HG02884 (cell line): ENCODE data around the gene CCDC179.

Experiments used
- ATAC-seq: cut with Tn5 transposase; IDR thresholded peaks from one replicate; pipeline ENCODE4 v1.9.1; 2021; ENCODE audit warnings: mild to moderate bottlenecking, moderate library complexity; ENCODE audit not compliant: unreplicated experiment

CCDC179 gene

GRCh38 chr11:22860241-22860640 lies at the start of gene CCDC179:
CCDC179 (minus strand) TSS chr11:22860474; CDS start chr11:22860421, 53 bp downstream.
- no peak for ATAC-seq

- no peak for ATAC-seq
These were observed 43.5 kb upstream of the CCDC179 start for GRCh38 chr11:22903782-22904181.

GRCh38 chr11:22901603-22902002 lies 41.3 kb upstream of the CCDC179 start:
- ATAC-seq, result no peak

- no peak for ATAC-seq
These were observed 40.7 kb upstream of the CCDC179 start for GRCh38 chr11:22900764-22901486.

- no peak for ATAC-seq
These were observed 37.8 kb upstream of the CCDC179 start for GRCh38 chr11:22898036-22898435.

GRCh38 chr11:22890227-22890626 lies 30.0 kb upstream of the CCDC179 start:
- ATAC-seq, result no peak

- no peak for ATAC-seq
These were observed 23.9 kb upstream of the CCDC179 start for GRCh38 chr11:22884217-22884616.

GRCh38 chr11:22879630-22880029 lies 19.4 kb upstream of the CCDC179 start:
- no peak for ATAC-seq

GRCh38 chr11:22878604-22879003 lies 18.3 kb upstream of the CCDC179 start:
- no peak for ATAC-seq

- ATAC-seq, result no peak
These were observed 17.8 kb upstream of the CCDC179 start for GRCh38 chr11:22878039-22878438.

GRCh38 chr11:22875869-22876473 lies 15.7 kb upstream of the CCDC179 start:
- peak; percentile 99 for ATAC-seq

GRCh38 chr11:22869325-22869724 lies 9.1 kb upstream of the CCDC179 start:
- ATAC-seq, result no peak

- ATAC-seq, result no peak
These were observed 518 bp downstream of the CCDC179 start for GRCh38 chr11:22859756-22860155.

GRCh38 chr11:22851477-22851876 lies 8.8 kb downstream of the CCDC179 start:
- no peak for ATAC-seq

GRCh38 chr11:22846726-22847125 lies 13.5 kb downstream of the CCDC179 start:
- no peak for ATAC-seq

GRCh38 chr11:22832315-22833015 lies 27.8 kb downstream of the CCDC179 start:
- no peak for ATAC-seq

- no peak for ATAC-seq
These were observed 30.2 kb downstream of the CCDC179 start for GRCh38 chr11:22830082-22830414.

- ATAC-seq, result peak; percentile 85
These were observed 30.8 kb downstream of the CCDC179 start, which contains the start of gene SVIP for GRCh38 chr11:22829231-22830081. SVIP (minus strand) TSS chr11:22829801; CDS start chr11:22829748, 53 bp downstream.

GRCh38 chr11:22828373-22828772 lies 31.9 kb downstream of the CCDC179 start:
- ATAC-seq, result no peak

GRCh38 chr11:22822203-22822602 lies 38.1 kb downstream of the CCDC179 start:
- no peak for ATAC-seq

- ATAC-seq, result no peak
These were observed 50.4 kb downstream of the CCDC179 start for GRCh38 chr11:22809893-22810292.
